ENCODE data around the gene RHOB.

- no peak for TF ChIP-seq CTCF (IDR thresholded peaks at IDR 0.05)
- TF ChIP-seq POLR2AphosphoS5 (IDR thresholded peaks at IDR 0.05): no peak
- no peak for TF ChIP-seq EP300 (IDR thresholded peaks at IDR 0.05)
These were observed 12.1 kb upstream of the RHOB start for GRCh38 chr2:20434588-20435294.
